HG02885 (cell line): ENCODE measurements around the gene CLDN19.
"Not testable (repeated sequence)": the region's sequence is repeated elsewhere in the genome, so short reads cannot be mapped to it uniquely, and the experiment has no call there.

Experiments
- ATAC-seq: cut with Tn5 transposase; IDR thresholded peaks from one replicate; pipeline ENCODE4 v1.9.1; 2021; ENCODE audit warnings: mild to moderate bottlenecking; ENCODE audit not compliant: unreplicated experiment, poor library complexity

The CLDN19 gene

DNA sequence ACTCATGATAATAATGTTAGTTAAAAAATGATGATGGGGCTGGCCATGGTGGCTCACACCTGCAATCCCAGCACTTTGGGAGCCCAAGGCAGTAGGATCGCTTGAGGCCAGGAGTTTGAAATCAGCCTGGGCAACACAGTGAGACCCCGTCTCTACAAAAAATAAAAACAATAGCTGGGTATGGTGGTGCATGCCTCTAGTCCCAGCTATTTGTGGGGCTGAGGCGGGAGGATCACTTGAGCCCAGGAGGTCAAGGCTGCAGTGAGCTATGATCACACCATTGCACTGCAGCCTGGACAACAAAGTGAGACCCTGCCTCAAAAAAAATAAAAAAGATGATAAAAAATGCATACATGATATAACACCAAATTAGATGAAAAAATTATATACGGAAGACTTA, 21.5 kb upstream of the CLDN19 start:
- ATAC-seq: no peak

DNA sequence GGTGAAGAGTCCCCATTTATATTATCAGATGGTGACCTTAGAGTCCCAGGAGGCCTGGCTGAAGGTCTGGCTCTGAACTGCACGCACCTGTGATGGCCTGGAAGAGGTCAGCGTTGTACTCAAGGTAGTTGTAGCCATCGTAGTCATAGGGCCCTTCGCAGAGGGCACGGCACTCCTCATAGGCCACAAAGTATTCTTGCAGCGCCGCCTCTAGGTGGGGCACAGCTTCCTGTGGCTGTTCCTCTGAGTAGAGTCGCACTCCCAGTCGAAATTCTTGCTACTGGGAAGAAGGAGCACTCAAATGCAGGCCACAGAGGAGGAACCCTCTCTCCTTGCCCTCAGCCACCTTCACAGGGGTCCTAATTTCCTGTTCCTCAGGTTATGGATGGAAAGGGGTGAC, 19.1 kb upstream of the CLDN19 start:
- ATAC-seq: no peak

DNA sequence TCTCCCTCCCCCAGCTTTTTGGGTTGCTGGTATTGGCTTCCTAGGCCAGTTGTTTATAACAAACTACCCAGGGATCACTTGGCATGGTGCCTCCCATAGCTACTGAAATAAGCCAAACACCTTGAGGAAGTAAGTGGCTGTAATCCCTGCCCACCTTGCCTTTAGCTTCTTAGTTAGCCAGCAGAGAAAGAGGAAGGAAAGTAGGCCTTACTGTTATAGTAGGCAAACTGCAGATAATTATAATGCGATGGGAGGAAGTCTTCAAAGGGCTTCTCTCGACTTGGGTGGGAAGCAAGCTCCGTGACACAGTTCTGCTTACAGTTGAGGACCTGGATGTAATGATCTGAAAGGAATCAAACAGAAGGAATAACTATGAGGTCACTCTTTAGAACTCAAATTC, 18.6 kb upstream of the CLDN19 start:
- no peak for ATAC-seq

DNA sequence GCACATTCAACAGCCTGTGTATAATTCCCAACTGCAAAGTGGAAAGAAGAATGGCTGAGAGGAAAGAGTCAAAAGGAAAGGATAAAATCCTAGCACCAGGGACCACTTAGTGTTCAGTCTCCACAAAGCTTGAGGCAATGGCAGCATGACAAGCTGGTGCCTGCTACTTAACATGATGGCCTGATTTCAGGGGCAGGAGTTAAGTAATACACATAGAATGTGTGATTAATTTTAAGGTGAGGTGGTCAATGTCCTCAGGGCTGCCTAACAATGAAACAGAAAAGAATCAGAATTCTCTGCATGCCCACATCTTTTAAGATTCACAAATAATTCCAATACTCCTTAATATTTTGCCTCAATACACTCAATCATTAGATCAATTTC, 17.8 kb upstream of the CLDN19 start:
- ATAC-seq: no peak

DNA sequence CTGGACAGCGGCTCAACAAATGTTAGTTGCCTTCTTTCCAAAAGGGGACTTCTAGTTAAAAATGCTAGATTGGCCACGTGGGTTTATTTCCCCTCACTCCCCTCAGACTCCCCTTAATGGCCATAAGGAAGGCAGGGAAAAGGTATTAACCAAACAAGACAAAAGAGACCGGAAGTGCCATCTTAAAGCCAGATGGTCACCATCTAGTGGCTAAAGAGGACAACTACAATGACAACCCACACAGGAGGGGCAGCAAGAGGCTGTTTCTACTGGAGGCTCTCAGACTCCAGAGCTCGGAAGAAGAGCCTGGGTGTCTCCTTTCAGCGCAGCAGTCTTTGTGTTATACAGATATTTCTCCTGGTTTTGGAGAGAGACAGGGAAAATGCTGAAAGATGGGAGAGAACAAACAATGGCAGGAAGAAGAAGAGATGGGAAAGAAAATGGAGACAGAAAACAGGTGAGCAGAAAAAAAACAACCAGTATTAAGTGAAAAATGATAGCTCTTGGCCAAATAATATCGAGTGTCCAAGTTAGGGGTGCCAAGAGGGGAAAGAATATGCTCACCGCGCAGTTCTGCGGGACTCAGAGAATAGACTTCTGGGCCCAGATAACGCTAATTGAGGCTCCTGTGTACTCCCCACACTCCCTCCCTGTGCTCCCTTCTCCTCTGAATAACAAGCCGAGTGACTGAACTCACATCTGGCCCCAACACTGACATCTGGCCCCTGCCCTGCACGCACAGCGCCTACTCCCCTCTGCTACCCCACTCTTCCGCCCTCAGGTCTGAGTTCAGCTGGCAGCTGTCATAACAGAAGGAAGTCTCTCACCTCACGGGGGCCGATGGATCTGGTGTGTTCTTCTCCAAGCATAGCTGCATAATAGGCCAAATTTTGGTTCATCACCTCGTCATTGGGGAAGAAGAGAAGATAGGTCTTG, 17.2 kb upstream of the CLDN19 start:
- ATAC-seq: no peak

DNA sequence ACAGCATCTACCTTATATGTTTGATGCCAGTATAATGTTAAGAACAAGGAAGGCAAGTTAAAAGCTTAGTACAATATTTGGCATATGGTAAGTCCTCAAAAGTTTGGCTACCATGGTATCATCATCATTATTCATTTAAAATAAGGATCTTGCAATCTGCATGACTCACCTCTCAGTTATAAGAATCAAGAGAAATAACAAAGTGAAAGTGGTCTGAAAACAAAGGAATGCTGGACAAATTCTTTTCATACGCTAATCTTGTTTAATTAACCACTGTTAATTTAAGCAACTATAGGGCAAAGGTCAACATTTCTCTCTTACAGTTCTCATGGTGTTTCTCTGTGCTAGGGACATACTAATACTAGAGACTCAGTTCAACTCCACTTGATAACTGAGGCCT, 13.0 kb upstream of the CLDN19 start:
- no peak for ATAC-seq

DNA sequence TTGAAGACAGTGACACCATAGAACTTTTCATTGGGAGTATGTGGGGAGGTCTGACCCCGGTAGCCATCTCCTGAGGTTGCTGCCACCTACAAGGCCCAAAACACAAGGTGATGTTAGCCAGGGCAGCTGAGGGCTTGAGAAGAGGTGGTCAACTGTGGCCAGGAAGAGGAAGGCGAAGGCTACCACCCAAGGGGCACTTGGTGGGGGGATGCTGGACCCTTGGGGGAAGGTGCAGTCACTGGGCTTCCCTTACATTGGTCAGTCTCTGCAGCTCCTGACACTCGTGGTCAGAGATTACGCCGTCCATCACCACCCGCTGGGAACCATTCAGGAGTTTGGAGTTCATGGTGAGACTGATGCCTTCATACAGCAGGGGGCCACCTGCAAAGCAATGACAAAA, 12.2 kb upstream of the CLDN19 start:
- no peak for ATAC-seq

DNA sequence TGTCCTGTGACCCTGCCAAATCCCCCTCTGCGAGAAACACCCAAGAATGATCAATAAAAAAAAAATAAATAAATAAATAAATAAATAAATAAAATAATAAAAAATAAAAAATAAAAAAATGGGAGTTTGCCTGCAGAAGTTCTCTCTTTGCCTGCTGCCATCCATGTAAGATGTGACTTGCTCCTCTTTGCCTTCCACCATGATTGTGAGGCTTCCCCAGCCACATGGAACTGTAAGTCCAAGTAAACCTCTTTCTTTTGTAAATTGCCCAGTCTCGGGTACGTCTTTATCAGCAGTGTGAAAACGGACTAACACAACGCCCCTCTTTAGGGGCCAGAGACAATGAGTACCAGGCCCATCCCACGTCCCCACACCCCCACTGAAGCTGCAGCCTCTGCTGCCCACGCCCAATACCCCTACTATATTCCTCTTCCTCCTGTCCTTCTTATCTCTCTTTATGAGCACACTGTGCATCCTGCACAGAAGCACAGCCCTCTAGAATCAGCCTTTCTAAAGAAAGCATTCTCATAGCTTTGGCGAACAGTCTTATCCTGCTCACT, 11.6 kb upstream of the CLDN19 start:
- ATAC-seq: not testable (repeated sequence)

DNA sequence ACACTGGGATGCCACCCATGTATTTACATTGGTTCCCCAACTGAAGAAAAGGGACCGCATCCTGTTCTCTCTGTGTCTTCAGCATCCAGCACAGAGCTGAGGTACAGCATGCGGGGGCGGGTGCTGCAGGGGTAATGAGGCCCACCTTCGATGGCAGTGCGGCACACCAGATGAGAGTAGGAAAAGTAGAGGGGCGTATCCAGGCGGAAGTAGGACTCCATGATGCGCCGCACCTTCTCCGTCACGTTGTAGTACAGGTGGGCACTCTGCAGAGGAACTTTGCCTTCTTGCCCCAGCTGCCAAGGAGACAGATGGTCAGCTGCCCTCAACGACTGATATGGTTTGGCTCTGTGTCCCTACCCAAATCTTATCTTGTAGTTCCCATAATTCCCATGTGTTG, 10.0 kb upstream of the CLDN19 start:
- no peak for ATAC-seq

DNA sequence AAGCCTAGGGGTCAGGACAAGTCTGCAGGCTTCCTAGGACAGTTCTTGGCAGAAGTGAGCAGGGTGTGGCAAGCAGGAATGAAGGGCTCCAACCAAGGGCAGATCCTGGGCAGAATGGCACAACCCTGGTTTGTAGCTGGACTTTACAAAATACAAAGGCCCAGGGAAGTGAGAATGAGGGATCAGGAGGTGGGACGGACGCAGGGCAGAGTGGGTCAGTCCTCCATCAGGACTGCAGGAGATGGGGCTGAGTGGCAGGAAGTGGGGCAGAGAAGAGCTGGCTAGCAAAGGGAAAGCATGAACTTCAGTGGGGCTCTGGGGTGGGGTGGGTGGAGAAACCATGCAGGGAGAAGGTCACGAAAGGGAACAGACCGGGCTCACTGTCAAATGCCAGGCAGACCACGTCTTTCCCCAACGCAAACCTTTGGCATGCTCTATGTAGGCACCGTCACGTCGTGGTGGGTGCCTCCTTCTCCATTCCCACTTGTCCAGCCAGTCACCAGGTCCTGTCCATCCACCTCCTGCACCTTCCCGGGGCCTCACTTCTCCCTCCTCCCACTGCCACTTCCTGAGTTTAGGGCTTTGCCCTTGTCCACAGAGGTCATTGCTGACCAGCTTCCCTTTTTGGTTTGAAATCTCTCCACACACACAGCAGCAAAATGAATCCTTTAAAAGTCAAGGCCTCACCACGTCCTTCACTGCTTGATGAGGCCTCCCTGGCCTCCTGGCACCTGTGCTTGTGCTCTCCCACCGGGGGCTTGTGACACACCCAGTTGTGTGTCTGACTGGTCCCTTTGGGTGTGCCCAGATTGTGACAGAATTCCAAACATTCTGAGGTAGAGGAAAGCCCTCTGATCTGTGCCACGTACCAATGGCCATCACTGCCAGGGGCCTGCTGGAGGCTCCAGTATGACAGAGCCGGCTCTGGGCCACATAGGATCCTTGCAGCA, 8.7 kb upstream of the CLDN19 start:
- no peak for ATAC-seq

DNA sequence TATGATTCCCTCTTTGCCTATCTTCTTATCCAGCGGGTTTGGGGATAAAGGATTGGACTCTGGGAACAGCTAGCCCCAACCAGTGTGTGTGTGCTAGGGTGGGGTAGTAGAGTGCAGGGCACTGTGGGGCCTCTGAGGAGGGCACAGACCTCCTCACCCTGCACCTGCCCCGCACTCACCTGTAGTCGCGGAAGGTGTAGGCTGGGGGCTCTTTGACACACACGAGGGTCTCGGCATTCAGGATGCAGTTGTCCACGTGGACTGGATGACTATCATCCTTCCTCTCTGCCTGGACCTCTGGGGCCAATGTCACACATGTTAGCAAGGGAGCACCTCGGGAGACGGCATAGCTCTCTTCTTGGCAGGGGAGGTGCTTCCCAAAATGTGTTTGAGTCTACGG, 8.0 kb upstream of the CLDN19 start:
- ATAC-seq: no peak

DNA sequence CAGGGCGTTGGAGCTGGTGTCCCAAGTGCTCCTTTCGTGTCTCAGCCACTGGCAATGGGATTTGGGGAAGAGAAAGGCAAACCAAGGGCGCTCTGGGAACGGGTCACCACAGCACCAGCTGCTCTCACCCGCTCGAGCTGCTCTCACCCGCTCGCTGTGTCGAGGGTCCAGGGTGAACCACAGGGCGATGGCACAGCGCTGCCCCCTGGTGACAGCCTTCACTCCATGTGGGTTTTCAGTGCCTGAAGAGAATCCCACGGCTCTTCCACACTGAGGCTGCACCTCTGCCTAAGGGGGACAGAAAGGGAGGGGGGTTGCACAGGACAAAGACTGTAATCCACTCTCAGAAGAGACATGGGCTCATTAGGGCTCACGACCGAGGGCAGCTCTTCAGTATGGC, 7.1 kb upstream of the CLDN19 start:
- ATAC-seq: no peak

DNA sequence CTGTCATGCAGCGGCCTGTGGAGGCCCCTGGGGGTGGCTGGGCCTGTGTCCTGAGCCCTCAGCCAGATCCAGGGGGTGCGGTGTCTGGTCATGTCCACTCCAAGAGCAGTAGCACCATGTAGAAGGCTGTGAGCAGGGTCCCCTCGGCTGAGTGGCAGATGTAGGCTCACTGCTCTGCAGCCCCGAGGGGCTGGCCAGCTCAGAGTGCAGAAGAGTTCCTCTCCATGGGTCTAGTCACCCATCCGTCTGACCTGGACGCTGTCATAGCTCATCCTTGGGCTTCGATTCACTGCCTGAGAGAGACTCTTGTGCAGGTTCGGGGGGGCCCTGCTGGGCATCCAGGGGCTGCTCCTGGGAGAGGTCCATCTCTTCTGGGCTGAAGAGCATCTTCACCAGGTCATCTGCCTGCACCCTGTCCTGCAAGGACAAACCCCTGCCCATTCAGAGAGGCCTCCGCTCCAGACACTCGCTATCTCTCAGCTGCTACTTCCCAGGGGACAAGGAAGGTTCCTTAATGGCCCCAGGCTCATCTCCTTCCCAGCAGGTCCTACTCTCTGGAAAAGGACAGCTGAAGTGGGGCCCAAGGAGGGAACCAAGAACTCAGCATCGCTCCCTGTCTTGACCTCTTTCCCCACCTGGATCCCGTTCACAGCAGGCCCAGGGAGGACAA, 6.5 kb upstream of the CLDN19 start:
- no peak for ATAC-seq

DNA sequence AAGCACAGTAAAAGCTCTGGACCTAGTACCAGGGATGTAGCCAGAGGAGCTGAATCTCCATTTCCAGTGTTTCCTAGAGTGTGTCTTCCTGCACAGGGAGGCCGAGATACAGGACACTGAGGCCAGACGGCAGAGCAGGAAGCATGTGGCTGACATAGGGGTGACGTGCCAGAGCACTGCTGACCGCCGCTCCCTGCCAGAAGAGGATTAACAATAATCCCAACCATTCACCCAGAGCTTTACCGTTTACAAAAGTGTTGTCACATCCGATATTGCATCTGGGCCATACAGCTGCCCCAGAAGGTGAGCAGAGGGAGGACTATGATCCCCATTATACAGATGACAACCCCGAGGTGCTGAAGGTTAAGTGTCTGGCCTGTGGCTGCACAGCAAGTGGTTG, 5.8 kb upstream of the CLDN19 start:
- ATAC-seq: no peak

DNA sequence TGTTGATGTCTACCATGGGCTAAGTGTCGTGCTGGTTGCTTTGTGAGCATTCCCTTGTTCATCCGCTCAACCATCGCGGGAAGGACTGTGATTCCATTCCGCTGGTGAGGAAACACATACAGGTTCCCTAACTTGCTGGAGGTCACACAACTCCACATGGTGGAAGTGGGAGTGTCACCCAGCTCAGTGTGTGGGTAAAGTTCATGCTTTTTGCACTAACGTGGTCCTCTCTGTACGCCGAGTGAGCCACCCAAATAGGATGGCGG, 4.0 kb upstream of the CLDN19 start:
- ATAC-seq: no peak

DNA sequence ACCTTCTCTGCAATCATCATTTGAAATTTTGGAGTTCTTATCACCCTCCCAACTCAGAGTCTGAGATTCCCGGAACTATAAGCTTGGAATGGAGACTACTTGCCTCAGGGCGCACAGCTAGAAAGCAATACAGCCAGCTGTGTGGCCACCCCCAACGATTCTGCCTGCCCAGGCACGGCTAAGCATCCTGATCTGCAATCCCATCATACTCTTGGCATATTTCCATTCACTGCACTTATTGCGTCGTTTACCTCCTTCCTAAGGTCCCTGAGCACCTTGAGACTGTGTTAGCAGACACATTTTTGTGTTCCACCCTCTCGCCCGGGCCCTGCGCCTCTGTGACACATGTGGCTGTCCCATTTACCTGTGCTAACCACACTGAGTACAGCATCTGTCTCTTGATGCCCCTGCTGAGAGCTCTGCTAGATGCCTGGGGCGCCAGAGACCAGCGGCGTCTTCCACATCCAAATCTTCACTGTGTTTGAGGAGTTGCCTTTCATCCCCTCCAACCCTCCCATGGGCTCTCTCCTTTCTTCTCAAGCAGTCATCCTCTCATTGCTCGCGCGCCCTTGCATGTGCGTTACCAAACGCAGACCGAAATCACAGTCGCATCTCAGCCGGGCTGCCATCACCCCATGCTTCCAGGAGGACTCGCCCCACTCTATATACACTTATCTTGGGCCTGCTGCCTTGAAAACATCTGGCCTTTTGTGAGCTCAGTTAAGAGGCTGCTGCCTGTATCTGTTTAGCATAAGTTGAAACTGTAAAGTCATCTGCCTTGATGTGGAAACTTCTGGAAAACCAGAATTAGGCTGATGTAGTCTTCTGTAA, 3.5 kb upstream of the CLDN19 start:
- no peak for ATAC-seq

DNA sequence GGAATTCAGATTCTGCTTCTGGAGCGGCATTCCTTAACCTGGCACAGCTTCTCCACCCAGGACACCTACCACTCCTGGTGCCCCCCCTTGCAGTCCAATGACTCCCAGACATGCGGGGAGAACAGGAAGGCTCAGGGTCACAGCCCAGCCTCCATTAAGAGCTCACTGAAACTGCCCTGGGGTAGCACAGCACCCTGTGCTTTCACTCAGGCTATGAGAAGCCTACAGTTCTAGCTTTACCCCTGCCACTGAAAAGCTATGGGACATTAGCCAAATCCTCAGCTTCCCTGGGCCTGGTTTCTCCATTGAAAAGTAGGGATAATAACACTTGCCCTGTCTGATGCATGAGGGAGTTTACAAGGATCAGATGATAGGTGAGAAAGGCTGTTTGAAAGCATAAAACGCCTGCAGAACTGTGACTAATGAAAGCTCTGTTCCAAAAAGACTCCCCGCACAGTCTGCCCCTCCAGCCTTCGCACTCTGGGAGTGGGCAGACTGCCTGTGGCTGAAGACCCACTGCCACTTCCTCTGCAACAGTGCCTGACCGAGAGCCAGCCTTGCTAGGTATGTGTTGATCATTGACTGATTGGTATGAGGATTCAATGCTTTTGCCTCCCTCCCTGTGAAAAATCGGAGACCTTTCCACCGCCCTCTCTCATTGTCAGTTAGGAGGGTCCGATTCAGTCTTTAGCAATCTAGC, 2.7 kb upstream of the CLDN19 start:
- ATAC-seq: no peak

DNA sequence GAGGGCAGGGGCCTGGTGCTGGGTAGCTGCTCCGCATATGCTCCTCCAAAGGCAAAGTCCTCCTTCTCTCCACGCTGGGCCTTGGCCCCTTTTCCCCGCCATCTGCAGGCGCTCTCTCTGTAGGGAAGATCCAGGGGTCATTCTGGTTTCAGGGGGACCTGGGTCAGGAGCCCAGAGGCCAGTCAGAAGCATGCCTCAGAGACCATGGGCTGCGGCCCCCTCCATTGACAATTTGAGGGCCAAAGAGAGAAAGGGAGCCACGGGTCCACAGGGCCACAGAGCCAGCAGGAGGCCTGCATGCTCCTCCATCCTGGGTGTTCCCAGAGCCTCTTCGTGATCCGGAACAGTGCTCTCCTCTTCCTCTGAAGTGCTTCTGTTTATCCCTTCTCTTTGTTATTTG, 2.1 kb upstream of the CLDN19 start:
- ATAC-seq: no peak

DNA sequence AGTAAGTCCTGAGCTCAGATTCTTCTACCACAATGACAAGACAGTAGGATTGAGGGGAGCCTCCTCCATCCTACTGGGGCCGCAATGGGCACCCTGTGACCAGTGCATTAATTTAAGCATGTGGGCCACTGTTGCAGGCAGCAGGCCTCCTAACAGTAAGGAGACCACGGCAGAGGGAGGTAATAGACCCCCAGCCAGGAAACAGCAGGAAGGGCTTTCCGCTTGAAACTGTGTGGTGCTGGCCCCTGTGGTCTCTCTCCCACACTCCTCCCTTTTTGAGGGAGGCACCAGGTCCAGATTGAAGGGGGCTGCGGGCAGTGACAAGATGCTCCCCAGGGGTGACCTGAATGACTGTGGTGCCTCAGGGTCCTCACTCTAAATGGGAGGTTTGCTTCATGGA, 1.7 kb upstream of the CLDN19 start:
- no peak for ATAC-seq
